ENCODE results near the gene MNT.

- TF ChIP-seq POLR2AphosphoS5 (IDR thresholded peaks at IDR 0.05; ENCODE audit: borderline replicate concordance, low read depth, low read length), result no peak
- TF ChIP-seq FOXP2 (optimal IDR thresholded peaks at IDR 0.05; ENCODE audit: control extremely low read depth, extremely low read length, insufficient read depth), result no peak
- TF ChIP-seq EZH2 (IDR thresholded peaks at IDR 0.05), result no peak
These were observed 23.2 kb downstream of the MNT start for GRCh38 chr17:2377659-2378058.

All from SK-N-MC (cell line).